GM21381 (cell line): ENCODE measurements around the gene LRR1.
"Not testable (repeated sequence)": the region's sequence is repeated elsewhere in the genome, so short reads cannot be mapped to it uniquely, and the experiment has no call there.

ENCODE experiments used
- ATAC-seq: cut with Tn5 transposase; IDR thresholded peaks from one replicate; pipeline ENCODE4 v1.9.1; 2021; ENCODE audit warnings: mild to moderate bottlenecking, moderate library complexity; ENCODE audit not compliant: unreplicated experiment

LRR1 gene

GRCh38 chr14:49623941-49624839 lies 25.4 kb downstream of the LRR1 start:
- ATAC-seq: no peak

- ATAC-seq: peak; percentile 73
Observed at GRCh38 chr14:49633640-49634546, 35.2 kb downstream of the LRR1 start.

GRCh38 chr14:49634547-49635334 lies 36.0 kb downstream of the LRR1 start, which contains the start of gene DNAAF2:
TSS of gene DNAAF2 (minus strand) at chr14:49635244. CDS start at chr14:49635149, 95 bp downstream.
- peak; percentile 25 for ATAC-seq

GRCh38 chr14:49636866-49637265 lies 38.1 kb downstream of the LRR1 start:
- no peak for ATAC-seq

- ATAC-seq: no peak
Observed at GRCh38 chr14:49637534-49638078, 38.9 kb downstream of the LRR1 start.

- ATAC-seq: no peak
Observed at GRCh38 chr14:49640540-49641417, 42.0 kb downstream of the LRR1 start.

GRCh38 chr14:49641697-49642129 lies 43.0 kb downstream of the LRR1 start:
- no peak for ATAC-seq

GRCh38 chr14:49642163-49642562 lies 43.4 kb downstream of the LRR1 start:
- ATAC-seq: no peak

- ATAC-seq: no peak
Observed at GRCh38 chr14:49653508-49653907, 54.8 kb downstream of the LRR1 start.

GRCh38 chr14:49654511-49654910 lies 55.8 kb downstream of the LRR1 start:
- ATAC-seq: no peak

GRCh38 chr14:49657500-49657899 lies 58.8 kb downstream of the LRR1 start:
- not testable (repeated sequence) for ATAC-seq

- no peak for ATAC-seq
Observed at GRCh38 chr14:49659526-49660455, 61.1 kb downstream of the LRR1 start.
